ENCODE results near the gene RAP1GAP2. TPM values are rescaled to one million over a fixed set of nuclear protein-coding genes. Genes with fewer than 3 reads are reported as not detected.

Gene RAP1GAP2
- total and polyA plus RNA-seq, 2 experiments from 2014 or later, result 0.74 to 3.8 TPM

- in situ Hi-C loops (cut with MboI), result loop anchor here (10.0 kb wide), 1 partner anchor 195 kb away; no protein-coding TSS in a partner anchor
- no peak overlapping the region for H3K4me3 ChIP-seq
- H4K20me1 ChIP-seq (ENCODE audit: insufficient read depth), result no peaks in the 10 kb centered on the region
- H3F3A ChIP-seq (ENCODE audit: insufficient read depth), result no peaks in the 10 kb centered on the region
- 0 out of 2 replicates have a peak, but pooled peaks cover 6% of the 10 kb centered on the region for H3K27me3 ChIP-seq (replicated peaks; ENCODE audit: insufficient read depth)
- no peak for DNase-seq
- 69 to 70% methylated on average over 11 of the region's 11 CpGs for WGBS, 2 experiments (ENCODE audit: low coverage in 1 of 2, low lambda C conversion rate in 2 of 2, missing lambda C conversion rate in 2 of 2)
- no peaks in the 10 kb centered on the region for H3K79me2 ChIP-seq (ENCODE audit: insufficient read depth)
- no peak overlapping the region for H3K4me2 ChIP-seq (ENCODE audit: unreplicated experiment)
- H3K9ac ChIP-seq, result no peak overlapping the region
- no peak overlapping the region for H3K27ac ChIP-seq
- no peaks in the 10 kb centered on the region for H3K36me3 ChIP-seq (ENCODE audit: low read depth)
- no peak for TF ChIP-seq EZH2phosphoT487 (IDR thresholded peaks at IDR 0.05; ENCODE audit: insufficient read depth, low read depth)
- TF ChIP-seq EZH2 (IDR thresholded peaks at IDR 0.05; ENCODE audit: insufficient read depth, poor library complexity, severe bottlenecking), result no peak
- H3K9me2 ChIP-seq (ENCODE audit: insufficient read depth), result no peaks in the 10 kb centered on the region
- no peak overlapping the region for H2AFZ ChIP-seq
- no peaks in the 10 kb centered on the region for H3K9me3 ChIP-seq (ENCODE audit: low read depth)
- no peaks in the 10 kb centered on the region for H3K4me1 ChIP-seq (ENCODE audit: insufficient read depth)
These were observed 23.8 kb downstream of the RAP1GAP2 start for GRCh38 chr17:2819921-2820501.

GRCh38 chr17:2821868-2822267 is 25.6 kb downstream of the RAP1GAP2 start:
- Histone ChIP-seq H3K4me2 (ENCODE audit: unreplicated experiment) (no peak overlapping the region), H2AFZ (no peak overlapping the region), H3K9me3 (ENCODE audit: low read depth) (no peaks in the 10 kb centered on the region), H3K27me3 (replicated peaks; ENCODE audit: insufficient read depth) (0 out of 2 replicates have a peak, but pooled peaks cover 11% of the 10 kb centered on the region), H3K79me2 (ENCODE audit: insufficient read depth) (no peaks in the 10 kb centered on the region), H4K20me1 (ENCODE audit: insufficient read depth) (no peaks in the 10 kb centered on the region), H3K4me1 (ENCODE audit: insufficient read depth) (no peaks in the 10 kb centered on the region), H3K9ac (no peak overlapping the region), H3K36me3 (ENCODE audit: low read depth) (no peaks in the 10 kb centered on the region), H3K9me2 (ENCODE audit: insufficient read depth) (no peaks in the 10 kb centered on the region), H3F3A (ENCODE audit: insufficient read depth) (no peaks in the 10 kb centered on the region), H3K4me3 (no peak overlapping the region), H3K27ac (no peak overlapping the region)
- DNase-seq, result no peak
- TF ChIP-seq EZH2phosphoT487 (IDR thresholded peaks at IDR 0.05; ENCODE audit: insufficient read depth, low read depth), result no peak
- no peak for TF ChIP-seq EZH2 (IDR thresholded peaks at IDR 0.05; ENCODE audit: insufficient read depth, poor library complexity, severe bottlenecking)
- in situ Hi-C loops (cut with MboI), result loop anchor here (10.0 kb wide), 1 partner anchor 193 kb away; no protein-coding TSS in a partner anchor
- 69 to 70% methylated on average over 8 of the region's 8 CpGs for WGBS, 2 experiments (ENCODE audit: low coverage in 1 of 2, low lambda C conversion rate in 2 of 2, missing lambda C conversion rate in 2 of 2)

GRCh38 chr17:2822358-2822757 is 26.1 kb downstream of the RAP1GAP2 start:
- Histone ChIP-seq H4K20me1 (ENCODE audit: insufficient read depth) (no peaks in the 10 kb centered on the region), H3K79me2 (ENCODE audit: insufficient read depth) (no peaks in the 10 kb centered on the region), H3K9me3 (ENCODE audit: low read depth) (no peaks in the 10 kb centered on the region), H3K36me3 (ENCODE audit: low read depth) (no peaks in the 10 kb centered on the region), H3K27ac (no peak overlapping the region), H3K4me1 (ENCODE audit: insufficient read depth) (no peaks in the 10 kb centered on the region), H3K4me2 (ENCODE audit: unreplicated experiment) (no peak overlapping the region), H3K9ac (no peak overlapping the region), H2AFZ (no peak overlapping the region), H3K4me3 (no peak overlapping the region), H3K27me3 (replicated peaks; ENCODE audit: insufficient read depth) (0 out of 2 replicates have a peak, but pooled peaks cover 11% of the 10 kb centered on the region), H3K9me2 (ENCODE audit: insufficient read depth) (no peaks in the 10 kb centered on the region), H3F3A (ENCODE audit: insufficient read depth) (no peaks in the 10 kb centered on the region)
- DNase-seq, result no peak
- TF ChIP-seq EZH2phosphoT487 (IDR thresholded peaks at IDR 0.05; ENCODE audit: insufficient read depth, low read depth) (no peak), EZH2 (IDR thresholded peaks at IDR 0.05; ENCODE audit: insufficient read depth, poor library complexity, severe bottlenecking) (no peak)
- in situ Hi-C loops (cut with MboI), result loop anchor here (10.0 kb wide), 1 partner anchor 192 kb away; no protein-coding TSS in a partner anchor
- 43 to 45% methylated on average over 7 of the region's 7 CpGs for WGBS, 2 experiments (ENCODE audit: low coverage in 1 of 2, low lambda C conversion rate in 2 of 2, missing lambda C conversion rate in 2 of 2)

- TF ChIP-seq EZH2 (IDR thresholded peaks at IDR 0.05; ENCODE audit: insufficient read depth, poor library complexity, severe bottlenecking) (no peak), EZH2phosphoT487 (IDR thresholded peaks at IDR 0.05; ENCODE audit: insufficient read depth, low read depth) (no peak)
- H2AFZ ChIP-seq, result no peak overlapping the region
- no peaks in the 10 kb centered on the region for H3K9me3 ChIP-seq (ENCODE audit: low read depth)
- no peak overlapping the region for H3K4me2 ChIP-seq (ENCODE audit: unreplicated experiment)
- no peaks in the 10 kb centered on the region for H3K4me1 ChIP-seq (ENCODE audit: insufficient read depth)
- in situ Hi-C loops (cut with MboI), result loop anchor here (10.0 kb wide), 1 partner anchor 189 kb away; no protein-coding TSS in a partner anchor
- no peaks in the 10 kb centered on the region for H3K9me2 ChIP-seq (ENCODE audit: insufficient read depth)
- H3F3A ChIP-seq (ENCODE audit: insufficient read depth), result no peaks in the 10 kb centered on the region
- H3K27me3 ChIP-seq (replicated peaks; ENCODE audit: insufficient read depth), result 0 out of 2 replicates have a peak, but pooled peaks cover 11% of the 10 kb centered on the region
- no peaks in the 10 kb centered on the region for H4K20me1 ChIP-seq (ENCODE audit: insufficient read depth)
- no peak overlapping the region for H3K4me3 ChIP-seq
- no peak for DNase-seq
- no peak overlapping the region for H3K9ac ChIP-seq
- no peaks in the 10 kb centered on the region for H3K36me3 ChIP-seq (ENCODE audit: low read depth)
- 45 to 47% methylated on average over 15 of the region's 15 CpGs for WGBS, 2 experiments (ENCODE audit: low coverage in 1 of 2, low lambda C conversion rate in 2 of 2, missing lambda C conversion rate in 2 of 2)
- H3K79me2 ChIP-seq (ENCODE audit: insufficient read depth), result no peaks in the 10 kb centered on the region
- H3K27ac ChIP-seq, result no peak overlapping the region
These were observed 29.2 kb downstream of the RAP1GAP2 start for GRCh38 chr17:2825253-2825970.
